ENCODE data around the gene NR2C1.

- TF ChIP-seq POLR2A (IDR thresholded peaks at IDR 0.05; ENCODE audit: borderline replicate concordance, extremely low read depth, insufficient read depth, insufficient read length) (no peak), ZNF274 (IDR thresholded peaks at IDR 0.05; ENCODE audit: low read depth, low read length) (no peak), CTCF (IDR thresholded peaks at IDR 0.05 in 2 of 3, conservative IDR thresholded peaks at IDR 0.05 in 1 of 3; ENCODE audit: borderline replicate concordance in 1 of 3, insufficient read depth in 1 of 3, low read depth in 2 of 3, low read length in 2 of 3) (no peak), POLR2AphosphoS5 (IDR thresholded peaks at IDR 0.05; ENCODE audit: low read depth, low read length) (no peak), JUND (IDR thresholded peaks at IDR 0.05) (no peak), EZH2 (IDR thresholded peaks at IDR 0.05) (no peak), ZFX (IDR thresholded peaks at IDR 0.05) (no peak), REST (IDR thresholded peaks at IDR 0.05; ENCODE audit: low read depth) (no peak), EZH2phosphoT487 (IDR thresholded peaks at IDR 0.05; ENCODE audit: borderline replicate concordance) (no peak), SIN3A (IDR thresholded peaks at IDR 0.05; ENCODE audit: low read depth) (no peak), SP1 (IDR thresholded peaks at IDR 0.05; ENCODE audit: low read depth) (no peak)
- TF ChIP-seq, protein P1, sequence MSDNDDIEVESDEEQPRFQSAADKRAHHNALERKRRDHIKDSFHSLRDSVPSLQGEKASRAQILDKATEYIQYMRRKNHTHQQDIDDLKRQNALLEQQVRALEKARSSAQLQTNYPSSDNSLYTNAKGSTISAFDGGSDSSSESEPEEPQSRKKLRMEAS (IDR thresholded peaks at IDR 0.05) = no peak
Measured at GRCh38 chr12:95096378-95096777, 23.0 kb upstream of the NR2C1 start.
